ENCODE data around the gene PALLD.
"Not testable (repeated sequence)": the region's sequence is repeated elsewhere in the genome, so short reads cannot be mapped to it uniquely, and the experiment has no call there.

Gene PALLD

DNA sequence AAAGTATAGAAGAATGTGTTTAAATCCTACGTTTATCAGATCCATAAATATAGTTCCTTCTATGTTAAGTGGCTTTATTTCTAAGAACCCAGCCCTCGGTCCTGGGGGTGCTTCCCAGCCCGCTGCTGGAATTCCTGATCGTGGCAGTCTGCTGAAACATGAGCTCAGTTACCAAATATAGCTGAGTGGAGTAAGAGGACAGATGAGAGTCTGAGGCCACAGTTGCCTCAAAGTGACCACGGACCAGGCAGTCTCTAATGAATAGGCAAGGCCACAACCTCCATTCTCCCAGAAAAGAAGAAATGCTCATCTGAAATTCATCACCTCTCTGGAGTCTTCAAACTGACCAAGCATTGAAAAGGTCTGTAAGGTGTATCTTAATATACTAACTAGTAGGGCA lies at the start of gene PALLD:
Gene PALLD, plus strand, starts transcription at position 219 of the 400 bp plus-strand sequence.
- TF ChIP-seq, protein P1, sequence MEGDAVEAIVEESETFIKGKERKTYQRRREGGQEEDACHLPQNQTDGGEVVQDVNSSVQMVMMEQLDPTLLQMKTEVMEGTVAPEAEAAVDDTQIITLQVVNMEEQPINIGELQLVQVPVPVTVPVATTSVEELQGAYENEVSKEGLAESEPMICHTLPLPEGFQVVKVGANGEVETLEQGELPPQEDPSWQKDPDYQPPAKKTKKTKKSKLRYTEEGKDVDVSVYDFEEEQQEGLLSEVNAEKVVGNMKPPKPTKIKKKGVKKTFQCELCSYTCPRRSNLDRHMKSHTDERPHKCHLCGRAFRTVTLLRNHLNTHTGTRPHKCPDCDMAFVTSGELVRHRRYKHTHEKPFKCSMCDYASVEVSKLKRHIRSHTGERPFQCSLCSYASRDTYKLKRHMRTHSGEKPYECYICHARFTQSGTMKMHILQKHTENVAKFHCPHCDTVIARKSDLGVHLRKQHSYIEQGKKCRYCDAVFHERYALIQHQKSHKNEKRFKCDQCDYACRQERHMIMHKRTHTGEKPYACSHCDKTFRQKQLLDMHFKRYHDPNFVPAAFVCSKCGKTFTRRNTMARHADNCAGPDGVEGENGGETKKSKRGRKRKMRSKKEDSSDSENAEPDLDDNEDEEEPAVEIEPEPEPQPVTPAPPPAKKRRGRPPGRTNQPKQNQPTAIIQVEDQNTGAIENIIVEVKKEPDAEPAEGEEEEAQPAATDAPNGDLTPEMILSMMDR (IDR thresholded peaks at IDR 0.05; ENCODE audit: insufficient read depth, missing control alignments): no peak
- FAIRE-seq (no peak), DNase-seq (ENCODE audit: insufficient read length, low spot score) (no peak)

DNA sequence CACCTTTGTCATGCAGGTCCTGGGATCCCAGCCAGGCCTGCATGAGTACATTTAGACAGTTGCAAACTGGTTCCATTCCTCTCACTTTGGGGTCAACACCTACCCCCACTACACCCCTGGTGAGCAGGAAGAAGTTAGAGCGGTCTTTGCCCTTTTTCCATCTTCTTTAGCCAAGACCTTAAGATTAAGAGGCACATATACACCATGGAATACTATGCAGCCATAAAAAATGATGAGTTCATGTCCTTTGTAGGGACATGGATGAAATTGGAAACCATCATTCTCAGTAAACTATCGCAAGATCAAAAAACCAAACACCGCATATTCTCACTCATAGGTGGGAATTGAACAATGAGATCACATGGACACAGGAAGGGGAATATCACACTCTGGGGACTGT lies 47.8 kb upstream of the PALLD start:
- not testable (repeated sequence) for DNase-seq (ENCODE audit: insufficient read length, low spot score); FAIRE-seq

DNA sequence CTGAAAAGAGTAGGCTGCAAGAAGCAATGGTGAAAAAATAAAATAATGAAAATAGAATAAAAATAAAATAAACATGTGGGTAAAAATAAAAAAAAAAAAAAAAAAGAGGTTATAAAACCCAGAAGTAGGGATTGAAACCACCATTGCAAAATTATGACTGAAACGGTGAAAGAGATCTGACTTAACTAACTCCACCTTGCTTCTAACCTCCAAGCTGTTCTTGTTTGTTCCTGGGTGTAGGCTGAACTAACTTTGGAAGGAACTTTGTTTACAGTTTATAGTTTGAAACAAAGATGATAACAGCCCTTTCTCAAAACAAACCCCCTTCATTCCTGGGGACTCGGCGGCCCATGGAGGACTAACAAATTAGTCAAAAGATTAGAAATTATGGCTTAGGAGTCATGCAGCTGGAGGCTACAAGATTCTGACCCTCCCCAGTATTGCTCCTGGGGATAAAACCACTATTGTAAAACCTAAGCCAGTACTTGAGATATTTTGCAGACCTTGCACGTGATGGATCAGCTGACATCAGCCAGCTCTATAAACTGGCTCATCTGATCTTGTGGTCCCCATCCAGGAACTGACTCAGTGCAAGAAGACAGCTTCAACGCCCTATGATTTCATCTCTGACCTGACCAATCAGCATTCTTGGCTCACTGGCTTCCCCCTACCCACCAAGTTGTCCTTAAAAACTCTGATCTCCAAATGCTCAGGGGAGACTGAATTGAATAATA lies 47.0 kb upstream of the PALLD start:
- FAIRE-seq (no peak), DNase-seq (ENCODE audit: insufficient read length, low spot score) (no peak)
- TF ChIP-seq, protein P1 (IDR thresholded peaks at IDR 0.05; ENCODE audit: insufficient read depth, missing control alignments): no peak

DNA sequence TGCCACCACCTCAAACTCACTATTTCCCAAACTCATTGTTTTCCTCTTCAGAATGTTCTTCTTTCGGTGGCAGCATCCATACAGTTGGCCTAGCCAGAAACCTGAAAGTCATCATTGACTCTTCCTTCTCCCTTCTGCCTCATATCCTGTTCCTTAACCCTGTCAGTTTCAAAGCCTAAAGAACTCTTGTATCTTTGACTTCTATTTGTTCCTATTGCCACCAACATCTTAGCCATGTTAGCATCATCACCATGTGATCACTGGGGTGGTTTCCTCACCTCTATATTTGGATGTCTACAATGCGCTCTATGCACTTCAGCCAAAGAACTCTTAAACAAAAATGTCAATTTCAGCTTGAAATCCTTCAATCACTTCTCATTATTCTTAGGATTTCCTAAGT lies 45.5 kb upstream of the PALLD start:
- FAIRE-seq (no peak), DNase-seq (ENCODE audit: insufficient read length, low spot score) (no peak)
- TF ChIP-seq, protein P1 (IDR thresholded peaks at IDR 0.05; ENCODE audit: insufficient read depth, missing control alignments): no peak

DNA sequence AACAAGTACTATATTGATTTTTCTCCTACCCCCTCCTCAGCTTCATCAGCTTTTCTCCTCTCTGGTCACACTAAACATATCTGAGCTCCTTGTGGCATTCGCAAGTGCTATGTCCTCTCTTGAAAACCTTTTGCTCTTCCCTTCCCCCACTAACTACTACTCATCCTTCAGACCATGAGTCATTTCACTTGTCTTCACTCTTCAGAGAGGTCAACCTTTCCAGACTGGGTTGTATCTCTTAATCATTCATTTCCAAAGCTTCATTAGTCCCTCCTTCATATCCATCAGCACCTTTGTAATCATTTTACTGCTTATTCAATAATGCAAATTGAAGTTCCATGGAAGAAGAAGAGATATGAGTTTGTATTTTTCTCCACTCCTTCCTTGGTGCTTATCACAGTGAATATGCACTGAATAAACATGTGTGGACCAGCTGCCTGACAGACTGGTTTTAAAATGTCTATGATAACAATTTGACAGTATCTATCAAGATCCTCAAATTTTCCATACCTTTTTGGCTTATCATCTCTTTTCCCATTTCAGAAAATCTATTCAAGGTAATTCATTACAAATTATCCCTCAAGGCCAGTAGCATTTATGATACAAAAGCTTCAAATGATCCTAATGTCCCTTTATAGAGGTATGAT lies 45.0 kb upstream of the PALLD start:
- TF ChIP-seq, protein P1 (IDR thresholded peaks at IDR 0.05; ENCODE audit: insufficient read depth, missing control alignments): no peak
- FAIRE-seq (no peak), DNase-seq (ENCODE audit: insufficient read length, low spot score) (no peak)

DNA sequence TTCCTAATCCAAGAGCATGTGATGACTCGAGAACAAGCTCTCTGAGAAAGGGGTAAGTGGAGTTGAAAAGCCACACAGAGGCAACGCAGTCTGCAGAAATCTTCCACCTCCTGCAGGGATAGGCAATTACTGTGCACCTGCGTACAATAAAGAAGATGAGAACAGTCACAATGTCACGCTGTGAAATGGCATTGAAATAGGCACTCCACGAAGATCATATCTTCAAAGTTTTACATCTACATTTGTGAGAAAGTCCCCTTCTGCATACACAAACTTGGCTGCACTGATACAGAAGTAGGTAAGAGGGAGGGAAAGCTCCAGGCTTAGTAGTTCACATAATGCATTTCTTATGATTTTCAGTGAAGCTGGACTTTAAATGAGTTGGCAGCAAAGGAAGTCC lies 43.7 kb upstream of the PALLD start:
- FAIRE-seq: no peak
- TF ChIP-seq, protein P1 (IDR thresholded peaks at IDR 0.05; ENCODE audit: insufficient read depth, missing control alignments): no peak
- no peak for DNase-seq (ENCODE audit: insufficient read length, low spot score)

DNA sequence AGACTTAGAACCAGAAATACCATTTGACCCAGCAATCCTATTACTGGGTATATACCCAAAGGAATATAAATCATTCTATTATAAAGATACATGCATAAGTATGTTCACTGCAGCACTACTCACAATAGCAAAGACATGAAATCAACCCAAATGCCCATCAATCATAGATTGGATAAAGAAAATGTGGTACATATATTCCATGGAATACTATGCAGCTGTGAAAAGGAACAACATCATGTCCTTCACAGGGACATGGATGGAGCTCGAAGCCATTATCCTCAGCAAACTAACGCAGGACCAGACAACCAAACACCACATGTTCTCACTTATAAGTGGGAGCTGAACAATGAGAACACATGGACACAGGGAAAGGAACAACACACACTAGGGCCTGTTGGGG lies 38.6 kb upstream of the PALLD start:
- not testable (repeated sequence) for DNase-seq (ENCODE audit: insufficient read length, low spot score); FAIRE-seq

DNA sequence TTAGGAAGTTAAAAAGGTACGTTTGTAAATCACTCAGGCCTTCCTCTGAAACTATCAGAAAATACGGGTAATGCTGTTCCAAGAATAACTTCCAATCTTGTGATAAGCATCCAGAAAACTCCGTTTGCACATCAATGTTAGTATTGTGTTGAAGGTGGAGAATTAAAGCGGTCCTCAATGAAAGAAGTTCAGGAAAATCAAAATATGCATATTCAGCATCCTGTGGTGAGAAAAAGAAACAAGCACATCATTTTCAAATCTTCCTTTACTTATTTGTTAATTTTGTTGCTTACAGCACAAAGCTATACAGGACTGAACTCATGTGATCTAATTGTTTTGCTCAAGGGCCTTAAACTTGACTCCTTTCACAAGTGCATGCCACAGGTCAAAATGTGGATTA lies 35.0 kb upstream of the PALLD start:
- FAIRE-seq: peak; percentile 25
- TF ChIP-seq, protein P1 (IDR thresholded peaks at IDR 0.05; ENCODE audit: insufficient read depth, missing control alignments): no peak
- no peak for DNase-seq (ENCODE audit: insufficient read length, low spot score)

Data from D721Med (cell line).